Osteoblast (primary cell): ENCODE data around the gene JAZF1. TPM values are rescaled to one million over a fixed set of nuclear protein-coding genes. Genes with fewer than 3 reads are reported as not detected.

Source experiments
- DNase-seq: peaks from one replicate; pipeline ENCODE4 v3.0.0; 2011; ENCODE audit warnings: low spot score, mixed read lengths; ENCODE audit not compliant: insufficient read length; ENCODE audit errors: missing footprints
- H2AFZ ChIP-seq: 2 replicates; pipeline ENCODE4 v1.6.0; 2011; ENCODE audit warnings: mild to moderate bottlenecking, low read length
- H3K27ac ChIP-seq: 2 replicates; pipeline ENCODE4 v1.5.1; 2011; ENCODE audit warnings: mild to moderate bottlenecking, low read depth, low read length, moderate library complexity
- H3K27me3 ChIP-seq: 2 replicates; pipeline ENCODE4 v1.6.0; 2012; ENCODE audit warnings: mild to moderate bottlenecking, control low read depth, inconsistent platforms, low read length, moderate library complexity; ENCODE audit not compliant: insufficient read depth
- H3K36me3 ChIP-seq: 2 replicates; pipeline ENCODE4 v1.5.1; 2011; ENCODE audit warnings: mild to moderate bottlenecking, low read length, control low read depth, moderate library complexity; ENCODE audit not compliant: insufficient read depth
- H3K4me1 ChIP-seq: 2 replicates; pipeline ENCODE4 v1.5.1; 2011; ENCODE audit warnings: mild to moderate bottlenecking, low read length, control low read depth, moderate library complexity; ENCODE audit not compliant: insufficient read depth
- H3K4me2 ChIP-seq: 2 replicates; pipeline ENCODE4 v1.6.0; 2011; ENCODE audit warnings: mild to moderate bottlenecking, low read length; ENCODE audit not compliant: insufficient read depth
- H3K4me3 ChIP-seq: fragments of 200-600 bp; sonication (generic); 3 replicates; pipeline ENCODE4 v1.5.1; 2012; ENCODE audit warnings: mild to moderate bottlenecking, low read length, inconsistent platforms; ENCODE audit not compliant: insufficient read depth
- H3K79me2 ChIP-seq: 2 replicates; pipeline ENCODE4 v1.6.0; 2012; ENCODE audit warnings: mild to moderate bottlenecking, low read length, control low read depth, inconsistent platforms; ENCODE audit not compliant: insufficient read depth
- H3K9me3 ChIP-seq: 2 replicates; pipeline ENCODE4 v1.5.1; 2011; ENCODE audit warnings: low read depth, low read length, control low read depth
- H4K20me1 ChIP-seq: 2 replicates; pipeline ENCODE4 v1.6.0; 2012; ENCODE audit warnings: mild to moderate bottlenecking, low read length, control low read depth; ENCODE audit not compliant: insufficient read depth
- CTCF ChIP-seq: IDR thresholded peaks from 2 replicates; pipeline ENCODE4 v1.5.1; 2011; ENCODE audit warnings: mild to moderate bottlenecking, low read depth, low read length, moderate library complexity; ENCODE audit errors: extremely low read depth
- total RNA-seq: library from RNA; depleted of rRNA; stranded (reverse); fragments of >200 nt; gene quantifications from 2 replicates; pipeline ENCODE4 v1.2.3, GENCODE V29; 2012

The JAZF1 gene
- total RNA-seq, 1 donor, result 15.9 TPM

- H2AFZ ChIP-seq, result no peak overlapping the region
- peaks cover 13% of the 10 kb centered on the region for H3K4me1 ChIP-seq
- no peak overlapping the region for H3K27ac ChIP-seq
- no peaks in the 10 kb centered on the region for H3K36me3 ChIP-seq
- H3K27me3 ChIP-seq, result no peaks in the 10 kb centered on the region
- peaks cover 6% of the 10 kb centered on the region for H4K20me1 ChIP-seq
- H3K9me3 ChIP-seq, result no peaks in the 10 kb centered on the region
- no peak overlapping the region for H3K4me3 ChIP-seq
- peaks cover 13% of the 10 kb centered on the region for H3K79me2 ChIP-seq
- H3K4me2 ChIP-seq, result no peak overlapping the region
- TF ChIP-seq CTCF, result no peak
- DNase-seq, result no peak
Observed at GRCh38 chr7:28112467-28112866, 68.1 kb downstream of the JAZF1 start.

- no peaks in the 10 kb centered on the region for H3K36me3 ChIP-seq
- H3K27me3 ChIP-seq, result no peaks in the 10 kb centered on the region
- peaks cover 17% of the 10 kb centered on the region for H3K79me2 ChIP-seq
- no peak for DNase-seq
- no peaks in the 10 kb centered on the region for H3K9me3 ChIP-seq
- no peak overlapping the region for H3K4me3 ChIP-seq
- H3K27ac ChIP-seq, result no peak overlapping the region
- H3K4me1 ChIP-seq, result peaks cover 15% of the 10 kb centered on the region
- no peak for TF ChIP-seq CTCF
- no peak overlapping the region for H3K4me2 ChIP-seq
- no peak overlapping the region for H2AFZ ChIP-seq
- peaks cover 6% of the 10 kb centered on the region for H4K20me1 ChIP-seq
Observed at GRCh38 chr7:28112012-28112411, 68.6 kb downstream of the JAZF1 start.

- no peak overlapping the region for H3K27ac ChIP-seq
- H3K4me1 ChIP-seq, result peaks cover 18% of the 10 kb centered on the region
- no peaks in the 10 kb centered on the region for H3K27me3 ChIP-seq
- no peak overlapping the region for H2AFZ ChIP-seq
- no peak for DNase-seq
- no peaks in the 10 kb centered on the region for H3K9me3 ChIP-seq
- no peak for TF ChIP-seq CTCF
- H3K36me3 ChIP-seq, result no peaks in the 10 kb centered on the region
- no peak overlapping the region for H3K4me3 ChIP-seq
- peaks cover 3% of the 10 kb centered on the region for H4K20me1 ChIP-seq
- no peak overlapping the region for H3K4me2 ChIP-seq
- peaks cover 28% of the 10 kb centered on the region for H3K79me2 ChIP-seq
Observed at GRCh38 chr7:28110427-28111012, 70.1 kb downstream of the JAZF1 start.

- Histone ChIP-seq H3K79me2 (peaks cover 44% of the 10 kb centered on the region), H3K4me2 (peak overlapping the region; percentile 8), H3K9me3 (no peaks in the 10 kb centered on the region), H3K36me3 (no peaks in the 10 kb centered on the region), H3K27me3 (no peaks in the 10 kb centered on the region), H3K4me3 (no peak overlapping the region), H3K27ac (peak overlapping the region; percentile 57), H4K20me1 (no peaks in the 10 kb centered on the region), H3K4me1 (peaks cover 18% of the 10 kb centered on the region), H2AFZ (no peak overlapping the region)
- DNase-seq, result no peak
- no peak for TF ChIP-seq CTCF
Observed at GRCh38 chr7:28108747-28109146, 71.8 kb downstream of the JAZF1 start.
